SK-MEL-5 (cell line): ENCODE results near the gene FRMPD4. TPM values are rescaled to one million over a fixed set of nuclear protein-coding genes. Genes with fewer than 3 reads are reported as not detected.

Source experiments
- DNase-seq: peaks from one replicate; pipeline ENCODE4 v3.0.0-alpha.2; 2016; ENCODE audit warnings: low read depth, low spot score
- in situ Hi-C: cut with HindIII; loops from 2 replicates; pipeline ENCODE4 v1.10.0; 2016; ENCODE audit warnings: low sequenced_read_pairs, high pct_unique_total_duplicates, low pct_unique_long_range_greater_than_20kb
- total RNA-seq: library from RNA; depleted of rRNA; stranded (reverse); fragments of >200 nt; shearing (Covaris generic); gene quantifications from 2 replicates; pipeline ENCODE4 v1.2.3, GENCODE V29; 2014

The FRMPD4 gene
- total RNA-seq, 1 experiment from 2014 or later = not detected

DNA sequence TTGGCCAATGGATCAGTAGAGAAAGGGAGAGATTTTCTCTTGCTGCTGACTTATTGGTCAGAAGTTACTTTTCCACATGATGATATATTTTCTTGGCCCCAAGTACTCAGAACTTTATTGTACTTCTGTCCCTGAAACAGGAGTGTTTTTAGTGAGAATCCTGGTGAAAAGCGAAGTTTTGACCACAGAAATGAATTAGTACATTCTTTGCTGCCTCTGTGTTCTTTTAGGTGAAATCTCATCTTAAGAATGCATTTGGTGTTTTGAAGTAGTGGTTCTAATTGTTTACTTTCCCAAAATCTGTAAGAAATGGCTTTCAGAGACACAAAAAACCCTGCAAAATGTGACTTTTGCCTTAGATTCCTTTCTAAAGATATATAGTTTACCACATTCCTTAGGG is 240.4 kb downstream of the FRMPD4 start:
- in situ Hi-C loops = no loop called here
- no peak for DNase-seq

- in situ Hi-C loops = no loop called here
These were observed 241.4 kb downstream of the FRMPD4 start for GRCh38 chrX:12379671-12380070.

DNA sequence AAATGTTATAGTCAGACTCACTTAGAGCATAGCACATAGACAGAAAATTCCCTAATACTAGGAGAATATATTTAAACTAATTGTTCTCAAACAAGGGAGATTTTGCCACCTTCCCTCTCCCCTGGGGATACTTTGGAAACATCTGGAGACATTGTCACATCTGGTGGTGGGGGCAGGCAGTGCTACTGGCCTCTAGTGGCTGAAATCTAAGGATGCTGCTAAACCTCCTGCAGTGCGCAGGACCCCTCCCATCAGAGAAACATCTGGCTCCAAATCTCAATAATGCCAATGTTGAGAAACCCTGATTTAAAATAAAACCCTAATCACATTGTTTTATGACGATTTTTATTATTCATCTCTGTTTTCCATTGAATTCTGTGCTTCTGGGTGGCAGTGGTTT is 244.9 kb downstream of the FRMPD4 start:
- in situ Hi-C loops = no loop called here
- peak; percentile 9 for DNase-seq

More at GRCh38 chrX:12379671-12380070, 241.4 kb downstream of the FRMPD4 start:
- DNase-seq = no peak

DNA sequence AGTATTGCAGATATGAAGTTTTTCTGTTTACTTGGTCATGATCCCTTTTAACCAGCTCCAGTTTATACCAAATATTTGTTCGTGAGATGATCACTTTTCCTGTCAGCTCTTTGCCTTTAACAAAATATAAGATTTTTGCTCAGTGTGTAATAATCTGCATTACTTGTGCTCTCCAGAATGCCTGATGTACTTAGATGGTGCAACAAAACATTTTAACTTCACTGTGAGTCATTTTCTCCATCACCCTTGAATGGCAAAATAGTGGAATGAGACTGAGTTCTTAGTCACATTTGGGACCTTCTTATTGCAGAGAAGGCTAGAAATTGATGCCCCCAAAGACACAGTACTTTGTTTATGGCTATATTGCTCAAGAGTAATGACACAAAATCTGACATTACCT is 252.0 kb downstream of the FRMPD4 start:
- no peak for DNase-seq
- in situ Hi-C loops = no loop called here

- in situ Hi-C loops = no loop called here
- DNase-seq = no peak
These were observed 258.3 kb downstream of the FRMPD4 start for GRCh38 chrX:12396584-12396983.

DNA sequence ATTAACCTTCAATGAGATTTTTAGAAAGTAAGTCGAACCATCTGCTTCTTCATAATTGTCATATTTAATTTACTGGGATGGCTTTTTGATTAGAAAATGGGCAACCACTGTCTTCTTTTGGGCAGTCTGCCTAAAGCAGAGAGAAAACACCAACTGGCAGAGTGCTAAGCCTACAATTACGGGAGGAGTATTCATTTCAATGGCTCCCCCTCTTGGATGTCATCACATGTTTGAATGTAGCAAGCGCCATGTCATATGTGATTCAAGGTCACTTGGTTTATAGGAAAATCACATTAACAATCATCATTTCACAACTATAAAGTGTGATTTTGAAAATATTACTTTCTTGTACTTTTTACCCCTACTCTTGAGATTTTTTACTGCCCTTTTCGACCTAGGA is 261.9 kb downstream of the FRMPD4 start:
- no peak for DNase-seq
- in situ Hi-C loops = no loop called here

DNA sequence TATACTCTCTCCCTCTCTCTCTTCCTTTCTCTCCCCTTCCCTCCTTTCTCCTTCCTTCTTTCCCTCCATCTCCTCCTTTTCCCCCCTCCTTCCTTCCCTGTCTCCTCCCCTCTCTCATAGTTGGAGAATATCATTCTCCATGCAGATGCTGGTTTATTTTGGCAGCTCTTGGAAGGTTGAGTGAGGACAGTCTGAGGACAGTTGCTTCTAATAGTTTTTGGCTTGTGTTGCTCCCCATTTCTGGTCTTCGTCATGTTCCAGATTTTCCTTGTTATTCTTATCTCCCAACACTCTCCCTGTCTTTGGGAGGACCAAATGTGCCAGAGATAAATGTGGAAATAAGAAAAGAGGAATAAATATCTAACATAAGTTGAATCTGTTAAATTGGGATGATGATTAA is 263.0 kb downstream of the FRMPD4 start:
- in situ Hi-C loops = no loop called here
- no peak for DNase-seq

DNA sequence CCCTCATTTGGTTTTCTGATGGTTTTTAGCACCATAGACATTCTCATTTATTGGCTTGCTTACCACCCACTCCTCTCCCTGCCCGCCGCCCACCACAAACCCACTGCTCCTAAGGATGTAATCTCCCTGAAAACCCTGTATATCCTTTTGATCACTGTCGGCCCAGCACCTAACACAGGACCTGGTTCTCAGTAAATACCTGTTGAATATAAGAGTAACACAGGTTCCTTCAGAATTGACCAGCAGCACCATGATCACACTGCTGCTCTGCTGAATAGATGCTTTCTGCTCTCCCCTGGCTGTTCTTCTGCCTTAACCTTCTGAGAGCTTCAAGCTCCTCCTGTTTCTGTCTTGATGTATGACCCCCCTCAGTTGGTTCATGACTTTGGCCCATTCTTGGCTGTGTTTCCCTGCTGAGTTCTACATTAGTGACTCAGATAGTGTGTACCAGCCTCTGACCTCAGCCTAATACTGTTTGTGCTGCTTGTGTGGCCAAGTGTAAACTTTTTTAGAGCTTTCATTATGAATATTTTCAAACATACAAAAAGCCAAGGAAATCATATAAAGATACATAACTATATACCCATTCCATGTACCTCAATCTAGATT is 265.3 kb downstream of the FRMPD4 start:
- DNase-seq = no peak
- in situ Hi-C loops = no loop called here

DNA sequence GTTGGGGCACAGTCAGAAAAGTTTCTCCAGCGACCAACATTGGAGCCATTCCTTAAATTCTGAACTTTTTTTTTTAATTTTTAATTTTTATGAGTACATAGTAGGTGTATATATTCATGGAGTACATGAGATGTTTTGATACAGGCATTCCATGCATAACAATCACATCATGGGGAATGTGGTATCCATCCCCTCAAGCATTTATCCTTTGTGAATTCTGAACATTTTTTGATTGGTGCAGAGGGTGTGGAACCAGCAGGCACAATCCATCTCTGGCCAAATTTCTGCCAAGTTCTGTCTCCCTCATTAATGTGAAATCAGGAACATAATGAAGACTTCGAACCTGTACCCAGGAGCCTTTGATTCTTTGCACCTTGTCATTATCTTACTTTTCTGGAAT is 267.0 kb downstream of the FRMPD4 start:
- in situ Hi-C loops = no loop called here
- DNase-seq = no peak

DNA sequence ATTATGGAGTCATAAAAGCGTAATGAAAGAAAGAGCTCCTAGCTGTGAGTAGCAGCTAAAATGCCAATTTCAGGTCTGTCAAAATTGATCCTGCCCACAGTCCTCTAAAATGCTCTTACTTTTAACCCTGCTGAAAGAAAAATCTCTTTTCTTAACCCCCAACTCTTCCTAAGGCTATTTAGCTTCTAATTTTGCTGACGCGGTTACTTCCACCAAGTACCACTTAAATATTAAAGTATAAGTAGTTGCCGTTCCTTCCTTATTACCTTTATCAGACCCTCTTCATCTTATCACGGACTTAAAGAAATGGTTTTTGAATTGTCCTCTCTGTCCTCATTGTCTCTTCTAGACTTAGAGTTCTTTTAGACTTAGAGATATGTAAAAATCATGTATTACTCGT is 272.2 kb downstream of the FRMPD4 start:
- in situ Hi-C loops = no loop called here
- DNase-seq = no peak

DNA sequence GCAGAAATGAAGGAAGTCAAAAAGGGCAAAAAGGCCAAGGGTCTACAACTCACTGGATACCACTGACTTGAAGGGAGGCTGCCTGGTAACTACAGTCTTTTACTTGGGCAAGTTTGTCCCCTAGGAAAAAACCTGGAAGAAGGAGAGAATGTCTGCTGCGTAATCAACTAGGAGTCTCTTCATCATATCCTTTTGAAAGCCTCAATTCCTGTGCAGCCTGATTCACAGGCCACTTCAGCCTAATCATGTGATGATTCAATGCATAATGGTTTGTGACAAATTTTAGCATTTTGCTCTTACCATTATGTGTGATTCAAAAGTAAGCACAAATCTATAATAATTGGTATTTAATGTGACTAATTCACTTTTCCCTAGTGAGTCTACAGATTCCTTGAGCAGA is 273.6 kb downstream of the FRMPD4 start:
- no peak for DNase-seq
- in situ Hi-C loops = no loop called here

- DNase-seq = no peak
- in situ Hi-C loops = no loop called here
These were observed 274.3 kb downstream of the FRMPD4 start for GRCh38 chrX:12412561-12412960.

DNA sequence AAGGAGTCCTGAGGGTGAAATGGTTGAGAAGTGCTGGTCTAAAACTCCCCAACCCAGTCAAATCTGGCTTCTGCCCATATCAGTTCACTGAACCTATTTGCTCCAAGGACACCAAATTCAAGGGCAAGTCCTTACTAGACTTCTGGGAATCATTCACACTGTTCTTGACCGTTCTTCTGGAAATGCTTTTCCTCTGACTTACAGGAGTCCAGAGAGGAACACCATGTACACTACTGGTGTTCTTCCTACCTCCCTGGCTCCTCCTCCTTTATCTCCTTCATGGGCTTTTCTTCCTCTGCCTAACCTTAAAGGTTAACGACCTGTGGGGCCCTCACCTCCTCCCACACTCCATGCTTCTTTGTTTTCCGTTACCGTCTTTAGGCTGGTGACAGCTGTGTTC is 281.3 kb downstream of the FRMPD4 start:
- no peak for DNase-seq
- in situ Hi-C loops = no loop called here

DNA sequence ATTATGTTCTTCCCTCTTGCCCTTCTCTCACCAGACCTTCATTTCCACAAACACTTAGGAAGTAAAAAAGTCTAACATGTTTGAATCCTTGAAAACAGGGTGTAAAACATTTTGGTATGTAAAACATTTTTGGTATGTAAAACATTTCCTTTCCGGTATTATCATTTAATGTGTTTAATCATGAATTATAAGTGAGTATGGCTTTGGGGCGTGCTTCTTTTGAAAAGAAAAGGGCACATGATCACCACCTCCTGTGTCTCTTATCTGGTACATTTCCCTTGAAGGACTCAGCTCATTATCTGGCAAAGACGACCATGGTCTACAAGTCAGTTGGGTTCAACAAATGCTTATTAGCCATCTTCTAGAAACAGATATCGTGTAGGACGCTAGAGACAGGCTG is 283.6 kb downstream of the FRMPD4 start:
- DNase-seq = no peak

DNA sequence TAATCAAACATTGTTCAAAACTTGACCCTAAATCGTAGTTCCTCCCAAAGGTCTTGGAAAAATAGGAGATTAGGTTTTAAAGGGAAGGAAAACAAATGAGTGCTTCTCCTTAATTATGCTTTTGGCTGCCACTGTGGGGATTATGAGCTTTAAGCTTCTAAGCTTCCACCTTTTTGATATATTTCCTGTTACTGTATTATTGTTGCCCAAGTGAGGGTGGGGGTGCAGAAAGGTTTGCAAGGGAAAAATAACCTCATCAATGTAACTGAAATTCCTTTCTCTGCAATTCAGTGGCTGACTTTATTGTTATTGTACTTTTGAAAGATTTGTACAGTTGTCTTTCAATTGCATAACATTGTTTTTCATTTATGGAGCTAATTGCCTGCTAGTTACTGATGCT is 285.1 kb downstream of the FRMPD4 start:
- in situ Hi-C loops = no loop called here
- DNase-seq = no peak

More for the DNA sequence above, 283.6 kb downstream of the FRMPD4 start:
- in situ Hi-C loops = no loop called here

DNA sequence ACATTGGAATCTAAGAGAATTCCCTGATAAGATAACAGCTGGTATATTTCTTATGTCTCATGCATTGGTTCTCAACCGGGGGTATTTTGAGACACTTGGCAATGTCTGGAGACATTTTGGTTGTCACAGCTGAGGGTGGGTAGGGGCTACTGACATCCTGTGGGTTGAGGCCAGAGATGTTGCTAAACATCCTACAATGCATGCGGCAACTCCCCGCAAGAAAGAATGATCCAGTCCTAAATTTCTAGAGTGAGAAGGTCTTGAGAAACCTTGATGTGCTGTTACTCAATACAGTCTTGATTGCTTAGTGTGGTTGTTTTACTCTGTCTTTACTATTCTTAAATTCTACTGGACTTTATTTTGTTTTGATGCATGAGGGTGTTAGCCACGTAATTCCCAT is 287.2 kb downstream of the FRMPD4 start:
- DNase-seq = no peak
- in situ Hi-C loops = no loop called here

- in situ Hi-C loops = no loop called here
- no peak for DNase-seq
These were observed 288.1 kb downstream of the FRMPD4 start for GRCh38 chrX:12426420-12426819.

- DNase-seq = no peak
- in situ Hi-C loops = no loop called here
These were observed 296.2 kb downstream of the FRMPD4 start for GRCh38 chrX:12434493-12434892.

GRCh38 chrX:12439416-12439815 is 301.1 kb downstream of the FRMPD4 start:
- in situ Hi-C loops = no loop called here
- no peak for DNase-seq

DNA sequence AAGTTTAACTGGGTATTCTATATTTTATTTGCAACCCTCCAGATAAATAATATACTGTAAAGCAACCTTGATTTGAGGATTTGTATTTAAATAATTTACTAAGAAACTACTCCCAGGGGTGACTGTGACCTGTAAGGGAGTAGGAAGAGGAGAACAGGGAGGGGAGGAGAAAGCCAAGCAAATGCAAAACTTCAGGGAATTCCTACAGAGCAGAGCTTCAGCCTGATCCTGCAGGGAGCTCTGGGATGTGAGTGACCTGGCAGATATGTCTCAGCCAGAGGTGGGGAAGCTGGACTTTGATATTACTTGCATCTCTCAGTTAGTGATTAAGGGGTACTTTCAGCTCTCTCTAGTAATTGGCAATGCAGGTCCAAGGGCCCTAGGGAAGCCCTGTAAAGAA is 302.0 kb downstream of the FRMPD4 start:
- in situ Hi-C loops = no loop called here
- DNase-seq = no peak
